Right ventricle myocardium inferior (tissue), 1 donor: Measurements from ENCODE around the gene ADARB2. TPM values are rescaled to one million over a fixed set of nuclear protein-coding genes. Genes with fewer than 3 reads are reported as not detected.
"Not testable (repeated sequence)": the region's sequence is repeated elsewhere in the genome, so short reads cannot be mapped to it uniquely, and the experiment has no call there.

Experiments
- ATAC-seq: fragments of 200-7000 bp; cut with Tn5 transposase; one replicate; pipeline ENCODE4 v1.9.1; 2020; ENCODE audit warnings: mild to moderate bottlenecking, moderate library complexity
- DNase-seq: peaks from one replicate; pipeline ENCODE4 v3.0.0; 2021; ENCODE audit errors: missing footprints
- intact Hi-C: fragments of 100-400 bp; cut with DNase I; formaldehyde crosslinking; loops from one replicate; pipeline ENCODE4 v1.11.0; 2022
- total RNA-seq: library from RNA; stranded (reverse); fragmentation: NEBNext Ultra II Directional; extraction: Animal tissue kit (Norgen Biotek cat#: 25700); gene quantifications from one replicate; pipeline ENCODE4 v1.2.1, GENCODE V29; 2021
- donor health status: DM: no; HTN: yes; CAD: no; lungs with severe emphysema.

Gene ADARB2
- total RNA-seq, 1 donor from 2014 or later, result 0.19 TPM

DNA sequence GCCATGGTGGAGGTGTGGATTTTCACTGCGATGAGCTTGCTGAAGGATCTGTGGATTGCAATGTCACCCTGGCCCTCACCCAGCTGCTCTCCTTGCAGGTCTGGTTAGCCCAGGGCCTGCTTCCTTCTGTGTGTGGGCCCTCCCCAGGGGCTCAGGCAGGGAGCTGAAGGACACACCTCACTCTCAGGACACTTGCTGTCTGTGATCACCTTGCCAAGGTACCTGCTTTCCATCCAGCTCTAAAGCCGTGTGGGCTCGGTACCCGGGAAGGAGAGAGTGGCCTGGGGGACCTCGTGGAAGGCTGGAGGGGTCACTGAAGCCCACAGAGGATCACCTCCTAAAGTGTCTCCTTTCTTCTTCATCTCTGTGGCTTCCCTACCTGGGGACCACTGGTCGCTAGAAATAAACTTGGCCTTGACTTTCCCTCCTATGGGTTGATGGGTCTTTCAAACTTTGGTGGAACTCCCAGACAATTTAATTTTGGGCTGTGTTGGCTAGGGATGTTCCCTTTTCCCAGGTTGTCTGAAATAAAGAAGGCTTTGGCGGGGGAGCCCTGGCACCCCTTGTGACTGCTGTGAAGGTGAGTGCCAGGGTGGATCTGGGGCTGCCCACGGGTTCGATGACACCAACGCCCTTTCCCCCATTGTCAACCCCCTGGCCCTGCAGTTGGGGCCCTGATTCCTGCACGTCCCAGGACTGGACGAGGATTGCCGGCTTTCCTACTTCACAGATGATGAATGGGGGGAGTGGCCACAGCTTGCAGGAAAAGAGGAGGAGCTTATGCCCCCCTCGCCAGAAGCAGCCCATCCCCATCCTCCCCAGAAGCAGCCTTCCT is 331.0 kb downstream of the ADARB2 start:
- ATAC-seq (no peak), DNase-seq (no peak)
- intact Hi-C loops, result no loop called here

DNA sequence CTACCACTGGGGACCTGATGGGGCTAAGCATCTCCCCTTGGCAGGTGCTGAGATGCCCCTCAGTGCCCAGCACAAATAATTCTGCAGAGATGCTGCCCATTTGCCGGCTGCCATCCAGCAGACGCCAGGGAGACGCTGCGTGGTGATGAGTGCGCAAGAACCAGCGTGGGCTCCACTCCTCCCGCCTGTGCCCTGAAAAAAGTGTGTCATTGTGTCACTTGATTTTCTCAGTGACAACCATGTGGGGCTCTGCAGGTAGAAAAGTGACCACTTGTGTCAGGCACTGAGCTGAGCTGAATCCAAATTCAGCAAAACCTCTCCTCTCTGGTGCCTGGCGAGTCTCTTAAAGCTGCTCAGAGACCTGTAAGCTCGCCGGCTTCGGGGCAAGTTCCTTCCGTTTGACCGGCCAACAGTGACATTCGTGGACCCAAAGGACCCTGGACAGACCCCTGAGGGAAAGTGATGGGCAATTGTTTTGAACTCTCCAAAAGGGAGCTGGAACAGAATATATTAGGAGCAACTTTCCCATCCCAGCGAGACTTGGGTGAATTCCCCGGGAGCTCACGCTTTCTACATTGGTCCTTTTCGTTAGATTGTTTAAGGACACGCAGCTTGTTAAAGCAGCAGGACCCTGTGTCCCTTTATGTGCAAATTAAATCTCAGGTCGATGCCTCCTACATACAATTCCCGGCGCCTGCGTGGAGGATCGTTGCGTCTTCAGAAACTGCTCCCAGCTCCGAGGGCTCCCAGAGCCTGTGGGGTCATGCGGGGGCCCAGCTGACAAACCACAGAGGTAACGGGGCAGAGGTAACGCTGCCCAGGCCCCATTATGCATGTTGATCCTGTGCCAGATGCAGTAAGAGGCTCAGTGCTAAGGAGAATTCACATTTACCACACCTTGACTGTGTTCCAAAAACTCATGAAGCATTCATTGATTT is 332.7 kb downstream of the ADARB2 start:
- DNase-seq (no peak), ATAC-seq (no peak)
- intact Hi-C loops, result no loop called here

DNA sequence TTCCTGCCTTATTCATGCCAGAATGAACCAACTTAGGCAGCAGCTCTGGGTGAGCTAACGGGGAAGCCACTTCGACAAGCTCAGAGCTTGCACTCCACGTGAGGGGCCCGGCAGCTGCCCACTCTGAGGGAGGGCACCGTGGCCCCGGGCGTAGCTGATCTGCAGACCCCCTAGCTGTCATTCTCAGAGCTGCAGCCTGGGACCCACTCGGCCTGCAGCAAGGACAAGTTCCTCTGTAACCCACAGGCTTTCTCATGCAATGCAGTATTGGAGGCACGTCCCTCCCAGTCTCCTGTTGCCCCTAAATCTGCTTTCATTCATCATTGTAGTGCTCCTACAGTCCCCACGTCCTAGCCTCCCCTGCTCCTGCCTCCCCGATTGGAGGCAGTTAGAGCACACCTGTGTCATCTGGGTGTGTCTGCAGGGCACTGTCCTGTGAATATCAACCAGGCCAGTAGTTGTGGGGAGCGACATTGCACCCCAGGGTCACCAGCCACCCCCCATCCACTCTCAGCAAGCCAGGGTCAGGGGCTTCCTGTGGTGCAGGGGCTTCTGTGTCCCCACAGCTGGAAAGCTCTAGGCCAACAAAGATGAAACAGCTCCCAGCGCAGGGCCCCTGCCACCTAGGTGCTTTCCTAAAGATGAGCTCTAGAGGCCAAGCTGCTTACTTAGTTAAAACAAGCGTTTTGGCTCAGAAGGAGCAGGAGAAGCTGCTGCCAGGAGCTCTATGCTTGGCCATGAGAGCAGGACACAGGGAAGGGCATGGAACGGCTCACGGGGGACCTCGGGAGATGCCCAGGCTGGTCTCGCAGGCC is 333.6 kb downstream of the ADARB2 start:
- intact Hi-C loops, result no loop called here
- DNase-seq (no peak), ATAC-seq (no peak)

DNA sequence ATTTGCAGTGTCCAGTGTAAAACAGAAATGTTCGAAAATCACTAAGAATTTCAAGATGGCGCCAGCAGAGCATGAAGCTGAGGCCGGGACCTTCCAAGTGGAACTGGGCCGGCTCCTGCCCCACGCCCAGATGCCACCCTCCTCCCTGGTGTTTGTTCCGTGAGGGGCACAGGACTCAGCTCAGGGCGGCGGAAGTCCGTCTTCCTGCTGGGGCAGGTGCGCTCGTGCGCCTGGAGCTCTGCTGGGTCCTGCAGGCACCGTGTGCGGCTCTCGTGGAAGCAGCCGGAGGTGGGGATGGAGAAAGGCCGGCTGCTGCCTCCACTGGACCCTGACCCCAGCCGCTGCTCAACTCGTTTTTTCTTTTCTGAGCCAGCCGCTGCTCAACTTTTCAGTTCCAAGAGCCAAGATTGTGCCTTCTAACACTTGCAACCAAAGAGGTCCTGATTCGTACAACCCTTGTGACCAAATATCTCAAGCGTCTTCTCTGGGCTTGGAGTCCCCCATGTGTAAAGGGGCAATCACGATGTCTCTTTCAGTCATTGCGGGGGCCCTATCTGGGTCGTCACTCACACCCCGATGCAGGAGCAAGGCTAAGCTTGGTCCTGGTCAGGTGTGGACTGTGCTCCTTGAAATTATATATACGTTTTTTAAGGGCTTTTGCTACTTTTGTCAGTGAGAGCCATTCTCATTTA is 334.4 kb downstream of the ADARB2 start:
- intact Hi-C loops, result no loop called here
- ATAC-seq (no peak), DNase-seq (no peak)

DNA sequence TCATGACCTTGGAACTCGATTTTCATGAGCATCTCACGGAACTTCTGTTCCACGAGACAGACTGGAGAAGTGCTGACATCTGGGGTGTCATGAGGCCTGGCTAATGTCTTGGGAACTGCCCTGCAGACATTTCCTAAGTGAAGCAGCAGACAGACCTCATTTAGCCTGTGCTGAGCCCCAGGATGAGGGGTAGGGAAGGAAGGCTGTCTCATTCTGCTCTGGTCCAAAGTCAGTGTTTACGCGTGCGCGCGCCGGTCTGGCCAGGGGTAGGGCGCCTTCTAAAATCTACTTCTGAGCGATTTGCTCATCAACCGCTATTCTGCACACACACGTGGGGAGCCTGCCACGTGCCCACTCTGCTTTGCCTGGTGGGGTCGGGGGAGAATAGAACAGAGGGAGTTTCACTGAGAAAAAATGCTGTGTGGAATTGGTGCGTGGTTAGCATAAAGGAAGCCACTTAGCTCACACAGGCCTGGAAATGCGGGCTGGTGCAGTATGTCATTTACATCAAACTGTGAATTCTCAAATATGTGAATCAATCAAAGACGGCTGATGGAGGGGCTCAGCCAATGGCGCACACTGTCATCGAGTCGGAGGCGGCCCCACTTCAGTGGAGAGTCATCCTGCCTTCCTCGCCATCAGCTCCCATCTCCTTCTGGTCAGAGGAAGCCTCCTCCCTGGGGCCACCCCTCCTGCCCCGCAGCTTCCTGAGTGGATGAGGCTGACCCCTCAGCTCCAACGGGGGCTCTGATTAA is 335.1 kb downstream of the ADARB2 start:
- no peak for ATAC-seq
- intact Hi-C loops, result no loop called here
- no peak for DNase-seq

DNA sequence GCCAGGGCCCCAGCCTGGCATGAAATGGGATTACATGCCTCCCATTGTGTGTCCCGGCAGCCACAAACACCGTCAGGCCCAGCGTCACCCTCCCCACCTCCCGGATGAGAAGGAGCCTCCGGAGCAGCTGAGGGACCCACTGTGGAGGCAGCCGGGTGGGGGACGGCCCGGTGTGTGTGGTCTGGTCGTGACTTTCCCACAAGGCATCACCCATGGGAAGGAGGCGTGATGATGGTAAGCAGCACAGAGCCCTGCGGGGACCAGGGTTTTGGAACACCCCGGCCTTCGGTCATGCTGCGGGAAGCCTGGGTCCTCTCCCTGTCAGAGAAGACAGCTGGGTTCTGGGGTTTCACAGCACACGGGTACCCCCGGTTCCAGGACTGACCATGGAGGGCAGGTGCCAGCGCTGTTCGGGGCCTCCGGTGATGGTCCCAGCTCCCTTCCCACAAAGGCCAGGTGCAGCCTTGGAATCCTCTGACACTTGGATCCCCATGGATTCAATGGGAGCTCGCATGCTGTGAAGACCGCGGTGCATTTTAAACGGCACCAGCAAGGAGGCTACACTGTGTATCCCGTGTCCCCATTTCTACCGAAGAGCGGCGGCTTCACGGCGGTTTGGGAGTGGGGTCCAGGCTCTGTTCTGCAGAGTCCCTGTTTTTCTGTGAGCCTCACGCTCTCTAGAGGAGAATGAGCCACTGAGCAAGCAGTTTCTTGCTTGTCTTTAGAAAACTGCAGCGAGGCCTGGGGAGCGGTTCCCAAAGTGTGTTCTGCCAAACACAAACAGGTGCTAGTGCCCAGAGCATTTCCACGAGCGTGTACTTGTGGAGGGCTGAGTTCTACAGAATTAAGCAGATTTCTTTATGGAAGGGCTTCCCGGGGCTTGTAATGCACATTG is 336.0 kb downstream of the ADARB2 start:
- ATAC-seq (no peak), DNase-seq (no peak)
- intact Hi-C loops, result no loop called here

DNA sequence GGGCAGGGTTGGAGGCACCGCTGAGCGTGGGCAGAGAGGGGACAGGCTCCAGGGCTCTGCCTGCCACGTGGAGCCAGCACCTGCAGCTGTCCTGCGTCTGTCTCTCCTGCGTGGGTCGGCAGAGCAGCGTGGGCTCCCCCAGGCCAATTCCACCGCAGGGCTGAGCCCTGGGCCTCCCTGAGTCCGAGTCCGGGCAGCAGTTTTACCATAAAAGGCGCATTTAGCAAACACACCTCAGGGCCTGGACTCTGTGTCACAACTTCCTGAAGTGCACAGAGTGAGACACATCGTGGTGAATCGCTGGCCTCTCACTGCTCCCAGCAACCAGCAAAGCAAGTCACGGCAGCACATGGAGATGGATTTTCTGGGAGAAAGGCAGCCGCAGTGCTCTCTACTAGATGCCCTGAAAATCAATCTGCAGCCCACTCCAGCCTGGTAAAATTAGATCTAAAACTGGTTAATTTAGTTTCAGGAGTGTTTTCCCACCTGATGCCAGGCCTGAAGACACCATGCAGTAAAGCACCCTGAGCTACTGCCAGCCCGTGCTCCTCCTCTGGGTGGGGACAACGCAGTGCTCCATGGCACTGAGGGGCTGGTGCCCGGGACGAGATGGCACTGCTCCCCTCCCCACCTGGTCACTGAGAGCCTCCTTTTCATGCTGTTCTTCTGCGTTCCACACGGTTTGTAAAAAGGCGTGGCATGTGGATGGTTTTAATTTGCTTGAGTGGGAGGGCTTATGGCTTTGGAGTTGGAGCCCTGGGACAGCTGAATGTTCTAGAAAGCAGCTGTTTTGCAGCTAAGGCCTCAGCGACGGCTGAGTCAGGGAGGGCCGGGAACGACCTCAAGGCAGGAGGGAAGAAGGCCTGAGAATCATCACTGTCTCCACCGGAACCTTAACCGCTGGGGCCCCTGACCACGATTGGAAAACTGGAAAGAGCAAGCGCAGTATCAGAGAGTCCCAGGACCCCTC is 336.9 kb downstream of the ADARB2 start:
- ATAC-seq (no peak), DNase-seq (no peak)
- intact Hi-C loops, result no loop called here

DNA sequence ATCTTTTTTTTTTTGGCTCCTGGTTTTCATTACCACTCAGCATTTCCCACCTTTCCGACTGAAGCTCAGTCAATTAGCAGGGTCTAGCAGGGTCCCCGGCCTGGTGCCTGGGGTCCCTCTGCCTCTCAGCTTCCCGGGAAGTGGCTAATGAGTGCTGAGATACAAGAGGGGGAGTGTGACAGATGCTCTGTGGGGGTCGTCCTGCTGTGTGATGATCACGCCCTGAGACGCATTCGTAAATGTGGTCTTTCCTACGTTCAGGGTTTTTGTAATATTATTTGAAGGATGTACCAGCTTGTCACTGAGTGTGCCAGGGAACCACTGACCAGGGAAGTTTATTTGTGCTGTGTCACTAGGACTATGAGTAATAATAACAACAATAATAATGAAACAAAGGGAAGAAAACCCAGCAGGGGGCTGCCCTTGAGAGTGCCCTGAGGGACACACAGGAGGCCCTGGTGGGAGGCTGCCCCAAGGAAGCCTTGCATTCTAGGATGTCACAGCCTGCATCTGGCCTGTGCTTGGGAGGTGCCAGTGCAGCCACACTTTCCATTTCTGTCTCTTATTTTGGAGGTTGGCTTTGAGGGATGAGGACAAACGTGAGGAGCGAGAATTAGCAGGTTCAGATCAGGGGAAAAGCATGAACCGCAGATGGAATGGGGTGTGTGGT is 337.8 kb downstream of the ADARB2 start:
- intact Hi-C loops, result no loop called here
- no peak for ATAC-seq
- DNase-seq, result no peak

DNA sequence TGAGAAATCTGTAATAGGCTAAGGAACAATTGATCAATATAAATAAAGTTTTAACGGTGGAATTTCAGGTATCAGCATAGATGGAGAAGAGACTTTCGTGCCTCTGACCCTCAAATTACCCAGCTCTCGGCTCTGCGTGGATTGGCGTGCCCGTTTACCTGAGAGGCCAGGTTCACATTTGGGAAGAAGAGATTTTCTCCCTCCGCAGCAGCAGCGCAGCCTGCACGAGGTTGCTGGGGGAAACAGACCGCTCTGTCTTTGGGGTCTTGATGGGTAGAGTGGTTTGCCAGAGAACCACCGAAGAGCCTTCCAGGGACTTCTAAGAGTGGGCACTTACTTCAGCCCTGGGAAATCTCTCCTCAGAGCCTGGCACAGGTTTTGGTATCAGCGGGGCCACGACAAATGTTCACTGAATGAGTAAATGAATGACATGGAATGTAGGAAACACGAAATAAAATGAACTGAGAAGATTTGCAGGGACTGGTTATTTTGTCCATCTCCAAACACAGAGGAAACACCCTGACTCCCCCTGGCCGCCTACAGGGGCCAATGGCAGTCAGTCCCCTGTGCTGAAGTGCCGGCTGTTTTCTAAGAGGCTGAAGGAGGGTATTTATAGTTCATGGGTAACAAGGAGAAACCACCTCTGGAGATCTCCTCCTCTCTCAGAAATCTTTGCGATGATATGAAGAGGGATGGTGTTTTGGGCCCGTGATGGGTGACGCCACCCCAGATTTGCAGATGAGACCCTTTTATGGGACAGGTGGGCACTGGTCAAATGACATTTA is 338.5 kb downstream of the ADARB2 start:
- no peak for ATAC-seq
- no peak for DNase-seq
- intact Hi-C loops, result no loop called here

DNA sequence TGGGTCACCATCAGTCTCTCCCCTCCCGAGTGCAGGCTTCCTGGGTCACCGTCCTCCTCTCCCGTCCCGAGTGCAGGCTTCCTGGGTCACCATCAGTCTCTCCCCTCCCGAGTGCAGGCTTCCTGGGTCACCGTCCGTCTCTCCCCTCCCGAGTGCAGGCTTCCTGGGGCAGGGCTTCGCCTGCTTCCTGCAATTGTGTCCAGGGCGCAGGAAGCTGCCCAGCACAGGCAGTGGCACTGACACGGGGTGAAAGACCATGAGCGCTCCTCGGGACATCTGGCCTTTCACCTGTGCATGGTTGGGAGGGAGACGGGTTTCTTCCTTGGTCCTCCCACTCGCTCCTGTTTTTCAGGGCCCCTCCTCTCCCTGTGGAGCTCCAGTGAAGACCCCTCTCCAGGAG is 339.2 kb downstream of the ADARB2 start:
- ATAC-seq, intact Hi-C loops, DNase-seq: not testable (repeated sequence)

DNA sequence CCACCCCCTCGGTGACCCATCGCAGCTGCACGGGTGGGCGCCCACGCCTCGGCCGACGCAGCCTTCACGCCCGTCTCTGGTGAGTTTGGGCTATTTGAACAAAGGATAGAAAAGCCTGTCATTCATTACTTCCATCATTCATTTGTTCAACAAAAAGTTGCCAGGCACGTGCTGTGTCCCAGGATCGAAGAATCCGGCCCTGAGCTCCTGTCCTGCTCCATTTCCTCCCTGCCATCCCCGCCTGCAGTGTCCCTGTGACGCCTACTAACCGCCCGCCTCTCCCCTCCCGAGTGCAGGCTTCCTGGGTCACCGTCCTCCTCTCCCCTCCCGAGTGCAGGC is 341.1 kb downstream of the ADARB2 start:
- ATAC-seq, result no peak
- no peak for DNase-seq
- intact Hi-C loops, result no loop called here

DNA sequence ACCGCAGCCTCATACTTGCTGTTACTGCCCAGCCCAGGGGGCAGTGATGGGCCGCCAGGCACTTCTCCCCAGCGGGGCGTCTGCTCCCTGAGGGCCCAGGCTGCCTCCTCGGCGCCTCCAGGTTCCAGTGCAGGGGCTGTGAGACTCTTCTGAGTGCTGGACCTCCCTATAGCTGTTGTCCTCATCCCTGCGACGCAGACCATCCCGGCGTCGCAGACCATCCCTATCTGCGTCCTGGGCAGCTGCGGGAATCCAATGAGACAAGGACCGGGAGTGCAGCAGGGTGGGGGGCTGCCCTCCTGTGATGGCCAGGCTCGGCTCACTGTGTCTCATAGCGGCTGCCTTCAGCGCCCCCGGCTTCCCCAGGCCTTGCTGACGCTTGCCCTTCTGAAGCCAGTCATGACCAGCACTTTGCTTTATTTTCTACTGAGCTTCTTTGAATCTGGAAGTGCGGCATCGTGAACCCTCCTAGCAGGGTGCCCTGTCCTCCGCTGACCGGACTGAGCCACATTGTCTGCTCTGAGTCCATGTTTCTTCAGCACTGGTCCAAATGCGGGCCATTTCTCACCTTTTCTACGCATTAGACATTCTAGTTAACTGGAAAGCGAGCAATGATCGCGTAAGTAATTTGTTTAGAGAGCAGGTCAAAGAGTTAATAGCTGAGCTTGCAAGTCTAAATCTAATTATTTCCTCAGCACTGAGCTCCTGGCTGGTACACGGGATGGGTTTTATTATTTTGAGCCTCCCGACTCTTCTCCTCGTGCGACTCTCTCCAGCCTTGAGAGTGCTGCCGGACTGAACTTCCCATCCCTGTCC is 341.6 kb downstream of the ADARB2 start:
- peak; percentile 13 for ATAC-seq
- intact Hi-C loops, result no loop called here
- DNase-seq, result no peak

DNA sequence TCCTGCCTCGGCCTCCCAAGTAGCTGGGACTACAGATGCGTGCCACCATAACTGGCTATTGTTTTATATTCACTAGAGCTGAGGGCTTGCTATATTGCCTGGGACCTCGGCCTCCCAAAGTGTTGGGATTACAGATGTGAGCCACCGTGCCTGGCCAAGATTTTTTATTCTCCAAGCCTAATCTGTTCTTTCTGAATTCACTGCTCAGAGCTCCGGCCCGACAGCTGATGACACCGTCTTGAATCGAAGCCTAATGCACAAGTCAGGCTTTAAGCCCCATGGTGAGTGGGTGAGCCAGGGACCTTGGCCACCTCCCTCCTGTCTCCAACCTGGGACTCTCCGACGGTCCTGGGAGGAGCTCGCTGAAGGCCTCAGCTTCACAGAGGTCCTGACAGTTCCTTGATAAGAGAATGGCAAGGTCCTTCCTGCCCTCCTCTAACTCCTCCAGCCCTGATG is 342.3 kb downstream of the ADARB2 start:
- DNase-seq, result no peak
- intact Hi-C loops, result no loop called here
- no peak for ATAC-seq
